HG02763 (cell line): Measurements from ENCODE around the gene PDZK1IP1.
"Not testable (repeated sequence)": the region's sequence is repeated elsewhere in the genome, so short reads cannot be mapped to it uniquely, and the experiment has no call there.

Experiments used
- ATAC-seq: cut with Tn5 transposase; IDR thresholded peaks from one replicate; pipeline ENCODE4 v1.9.1; 2021; ENCODE audit warnings: mild to moderate bottlenecking, moderate library complexity; ENCODE audit not compliant: unreplicated experiment

Gene PDZK1IP1

GRCh38 chr1:47181955-47182675 lies 7.7 kb downstream of the PDZK1IP1 start:
- no peak for ATAC-seq

DNA sequence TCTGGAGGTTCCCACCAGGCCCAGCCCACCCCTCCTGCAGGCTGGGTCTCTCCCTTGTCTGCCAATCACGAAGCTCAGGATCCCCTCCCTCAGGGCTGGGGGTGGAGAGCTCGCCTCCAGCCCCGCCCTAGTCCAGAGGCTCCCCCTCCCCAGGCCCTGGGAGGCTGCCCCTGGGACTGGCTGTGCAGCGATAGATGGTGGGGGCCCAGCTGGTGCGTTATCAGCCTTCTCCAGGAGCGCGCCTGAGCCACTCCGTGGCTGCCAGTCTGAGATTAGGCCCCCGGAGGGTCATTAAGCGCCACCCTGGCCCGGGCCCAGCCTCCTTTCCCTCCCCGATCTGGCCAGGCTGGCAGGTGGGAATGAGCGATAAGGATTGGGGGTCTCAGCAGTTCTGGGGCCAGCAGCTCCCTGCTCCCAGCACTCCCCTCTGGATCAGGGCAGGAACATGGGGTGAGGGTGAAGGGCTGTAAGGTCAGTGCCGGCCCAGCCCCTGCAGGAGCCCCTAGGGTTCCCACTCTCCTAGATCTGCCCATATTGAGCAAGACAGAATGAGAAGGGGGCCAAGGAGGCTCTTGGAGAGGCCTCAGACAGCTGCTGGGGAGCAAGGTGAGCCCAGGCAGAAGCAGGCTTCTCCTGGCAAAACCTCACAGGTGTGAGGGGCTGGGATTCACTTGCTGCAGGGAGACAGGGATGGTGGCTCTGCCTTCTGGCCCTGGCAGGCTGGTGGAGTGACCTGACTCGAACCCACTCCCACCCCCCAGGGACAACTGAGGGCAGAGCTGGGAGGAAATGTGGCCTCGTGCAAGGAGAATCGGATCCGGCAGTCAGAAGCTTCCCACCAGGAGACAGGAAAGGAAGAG lies 8.5 kb downstream of the PDZK1IP1 start:
- ATAC-seq = no peak

DNA sequence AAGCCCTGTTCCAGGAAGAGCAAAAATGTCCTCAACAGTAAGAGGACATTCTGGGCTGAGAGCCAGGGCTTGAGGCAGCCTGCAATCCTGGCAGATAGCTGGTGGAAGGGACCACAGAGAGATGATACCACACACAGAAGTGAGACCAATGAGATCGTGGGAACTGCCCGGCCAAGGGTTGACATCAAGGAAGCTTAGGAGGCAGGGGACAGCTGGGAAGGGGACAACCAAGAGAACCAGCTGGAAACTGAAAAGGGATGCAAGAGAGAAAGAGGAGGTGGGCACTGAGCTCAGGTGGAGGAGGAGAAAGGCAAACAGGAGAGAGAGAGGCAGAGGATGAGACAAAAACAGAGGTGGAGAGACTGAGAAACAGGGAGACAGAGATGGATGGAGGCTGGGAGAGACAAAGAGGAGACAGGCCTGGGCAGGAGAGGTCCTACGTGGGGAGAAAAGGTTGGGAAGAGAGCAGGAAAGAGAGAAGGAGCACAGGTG lies 9.2 kb downstream of the PDZK1IP1 start:
- no peak for ATAC-seq

DNA sequence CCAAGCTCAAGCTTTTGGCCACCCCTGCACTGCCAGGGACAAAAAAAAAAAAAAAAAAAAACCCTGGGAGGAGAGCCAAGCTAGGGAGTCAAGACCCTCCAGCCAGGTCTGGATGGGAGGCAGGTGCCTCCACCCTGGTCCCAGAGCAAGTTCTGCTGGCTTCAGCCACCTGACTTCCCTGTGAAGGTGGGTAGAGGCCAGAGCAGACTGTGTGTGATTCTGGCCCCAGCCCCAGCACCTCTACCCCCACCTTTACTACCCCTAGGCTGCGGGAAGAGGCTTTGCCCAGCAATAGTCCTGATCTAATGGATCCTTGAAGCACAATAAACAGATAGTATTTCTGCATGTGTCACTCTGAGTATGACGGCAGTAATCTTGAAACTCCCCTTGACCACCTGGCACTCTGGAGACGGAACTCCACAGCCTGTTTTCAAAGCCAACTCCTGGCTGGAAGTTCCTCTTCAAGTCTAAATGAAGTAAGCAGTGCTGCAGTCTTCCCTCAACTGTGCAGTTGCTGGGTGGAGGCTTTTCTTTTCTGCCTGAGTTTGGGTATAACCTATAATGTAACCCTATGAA lies 9.8 kb downstream of the PDZK1IP1 start:
- no peak for ATAC-seq

DNA sequence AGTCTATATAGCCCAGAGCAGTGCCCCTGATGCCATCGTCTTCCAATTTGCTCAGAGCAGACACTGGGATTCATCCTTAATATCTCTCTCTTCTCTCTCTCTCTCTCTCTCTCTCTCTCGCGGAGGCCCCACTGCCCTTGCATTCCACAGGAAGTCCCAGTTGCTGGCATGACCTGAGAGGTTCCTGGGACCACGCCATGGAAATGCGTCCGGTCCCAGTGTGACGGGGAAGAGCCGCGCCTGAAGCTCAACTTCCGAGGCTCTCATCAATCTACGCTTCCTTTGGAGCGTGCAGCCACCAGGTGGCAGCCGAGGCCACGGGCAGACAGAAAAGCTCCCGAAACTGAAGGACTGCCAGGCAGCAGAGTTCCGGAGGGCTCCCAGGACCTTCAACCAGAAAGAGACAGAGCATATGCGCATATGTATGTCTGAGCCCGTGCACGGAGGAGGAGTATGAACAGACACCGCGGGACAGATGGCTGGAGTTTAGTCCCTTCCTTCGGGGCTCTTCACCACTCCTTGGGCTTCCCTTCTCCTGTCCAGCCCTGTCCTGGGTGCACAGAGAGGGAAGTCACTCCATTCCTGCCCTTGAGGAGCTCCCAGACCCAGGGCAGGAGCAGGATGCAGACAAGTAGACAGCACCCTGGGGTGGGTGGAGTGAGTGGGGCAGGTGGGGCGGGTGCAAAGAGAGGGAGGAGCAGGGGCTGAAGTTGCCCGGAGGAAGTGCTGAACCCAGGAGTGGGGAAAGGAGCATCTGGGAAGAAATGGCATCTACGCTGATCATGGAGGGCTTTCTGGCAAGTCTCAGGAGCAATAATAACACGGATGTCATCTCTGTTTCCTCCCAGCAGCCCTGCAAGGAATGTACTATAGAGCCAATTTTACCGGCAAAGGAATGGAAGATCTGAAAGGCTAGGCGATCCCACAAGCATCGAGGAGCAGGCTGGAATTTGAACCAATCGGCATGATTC lies 10.5 kb downstream of the PDZK1IP1 start:
- ATAC-seq = peak; percentile 68

GRCh38 chr1:47178654-47179016 lies 11.2 kb downstream of the PDZK1IP1 start:
- ATAC-seq = no peak

- no peak for ATAC-seq
Measured at GRCh38 chr1:47178020-47178419, 11.8 kb downstream of the PDZK1IP1 start.

- no peak for ATAC-seq
Measured at GRCh38 chr1:47175227-47175934, 14.5 kb downstream of the PDZK1IP1 start.

- no peak for ATAC-seq
Measured at GRCh38 chr1:47174656-47175020, 15.2 kb downstream of the PDZK1IP1 start.

- ATAC-seq = no peak
Measured at GRCh38 chr1:47172782-47173181, 17.1 kb downstream of the PDZK1IP1 start.

DNA sequence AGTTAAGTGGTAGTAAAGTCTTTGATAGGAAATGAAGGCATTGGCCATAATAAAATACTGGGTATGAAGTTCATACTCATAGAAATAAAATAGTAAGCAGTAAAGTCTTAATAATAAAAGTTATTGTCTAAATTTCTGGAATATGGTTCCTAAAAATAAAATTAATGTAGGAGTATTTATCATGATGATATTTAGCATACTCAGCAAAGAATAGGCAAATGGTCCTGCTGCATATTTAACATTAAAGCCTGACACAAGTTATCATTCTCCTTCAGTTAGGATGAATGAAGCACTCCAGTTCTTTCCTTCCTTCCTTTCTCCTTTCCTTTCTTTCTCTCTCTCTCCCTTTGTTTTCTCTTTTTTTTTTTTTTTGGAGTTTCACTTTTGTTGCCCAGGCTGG lies 25.3 kb downstream of the PDZK1IP1 start:
- ATAC-seq = no peak

- no peak for ATAC-seq
Measured at GRCh38 chr1:47161298-47162040, 28.4 kb downstream of the PDZK1IP1 start.

- ATAC-seq = no peak
Measured at GRCh38 chr1:47160716-47161115, 29.1 kb downstream of the PDZK1IP1 start.

GRCh38 chr1:47157957-47158356 lies 31.9 kb downstream of the PDZK1IP1 start:
- ATAC-seq = not testable (repeated sequence)

DNA sequence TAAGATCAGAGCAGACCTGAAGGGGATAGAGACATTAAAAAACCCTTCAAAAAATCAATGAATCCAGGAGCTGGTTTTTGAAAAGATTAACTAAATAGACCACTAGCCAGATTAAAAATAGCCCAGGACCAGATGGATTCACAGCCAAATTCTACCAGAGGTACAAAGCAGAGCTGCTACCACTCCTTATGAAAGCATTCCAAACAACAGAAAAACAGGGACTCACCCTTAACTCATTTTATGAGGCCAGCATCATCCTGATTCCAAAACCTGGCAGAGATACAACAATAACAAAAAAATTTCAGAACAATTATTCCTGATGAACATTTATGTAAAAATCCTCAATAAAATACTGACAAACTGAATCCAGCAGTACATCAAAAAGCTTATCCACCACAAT lies 33.4 kb downstream of the PDZK1IP1 start:
- ATAC-seq = not testable (repeated sequence)

- not testable (repeated sequence) for ATAC-seq
Measured at GRCh38 chr1:47149162-47149561, 40.7 kb downstream of the PDZK1IP1 start.

- ATAC-seq = no peak
Measured at GRCh38 chr1:47147047-47147785, 42.6 kb downstream of the PDZK1IP1 start.

DNA sequence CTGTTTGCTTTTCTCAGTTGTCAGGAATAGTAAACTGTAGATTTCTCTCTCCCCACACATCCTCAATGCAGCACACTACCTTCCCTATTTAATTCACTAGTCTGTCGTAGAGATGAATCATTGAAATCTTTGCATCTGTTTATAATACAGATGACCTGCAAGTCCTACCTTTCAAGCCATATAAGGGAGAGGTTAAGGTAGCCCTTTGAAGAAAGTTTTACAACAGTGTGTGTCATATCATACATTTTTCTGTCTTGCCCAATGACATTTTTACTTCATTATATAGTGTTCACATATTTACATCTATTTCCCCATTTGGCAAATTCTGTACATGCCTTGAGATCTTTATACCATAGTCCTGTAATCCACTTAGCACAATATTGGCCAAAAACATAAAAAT lies 43.3 kb downstream of the PDZK1IP1 start:
- ATAC-seq = not testable (repeated sequence)

GRCh38 chr1:47143654-47144053 lies 46.2 kb downstream of the PDZK1IP1 start:
- ATAC-seq = not testable (repeated sequence)
